CD4-positive, alpha-beta T cell (primary cell): ENCODE measurements around the gene CACNA2D3. TPM values are rescaled to one million over a fixed set of nuclear protein-coding genes. Genes with fewer than 3 reads are reported as not detected.

Experiments used
- ATAC-seq: fragments of 200-7000 bp; cut with Tn5 transposase; one replicate; pipeline ENCODE4 v1.10.0; 2022; ENCODE audit warnings: mild to moderate bottlenecking; ENCODE audit not compliant: poor library complexity
- CTCF ChIA-PET: fragments of 350-600 bp; sonication (Branson Sonifier 250); formaldehyde crosslinking; loops from one replicate; lab custom pipeline; 2021; ENCODE audit warnings: antibody characterized with exemption, inconsistent platforms; lab: Charles Lee
- POLR2A ChIA-PET: fragments of 350-600 bp; sonication (Branson Sonifier 250); formaldehyde crosslinking; loops from one replicate; lab custom pipeline; 2021; ENCODE audit warnings: antibody characterized with exemption, inconsistent platforms; lab: Charles Lee
- DNase-seq, 14 experiments: peaks; one replicate each; pipeline ENCODE4 v3.0.0-alpha.2; 2013 to 2020; ENCODE audit warnings: mixed read lengths in 2 of 14
- H3K27ac ChIP-seq, 2 donors: one replicate each; pipeline versions ENCODE4 v1.5.1 to v1.7.0; 2013; ENCODE audit warnings: low read length in 2 of 2, low read depth in 1 of 2, mild to moderate bottlenecking in 1 of 2
- H3K27me3 ChIP-seq, 2 experiments: 1 replicate in 1 of 2; 2 replicates in 1 of 2; pipeline versions ENCODE4 v1.6.1 to v1.7.0; 2013; ENCODE audit warnings: low read length in 2 of 2, control low read depth in 1 of 2, mild to moderate bottlenecking in 1 of 2, moderate library complexity in 1 of 2; ENCODE audit not compliant: insufficient read depth in 2 of 2, control insufficient read depth in 1 of 2
- H3K36me3 ChIP-seq: one replicate; pipeline ENCODE4 v1.6.1; 2013; ENCODE audit warnings: low read length, control low read depth; ENCODE audit not compliant: insufficient read depth
- H3K4me1 ChIP-seq: one replicate; pipeline ENCODE4 v1.6.1; 2013; ENCODE audit warnings: low read length, control low read depth; ENCODE audit not compliant: insufficient read depth
- H3K4me3 ChIP-seq: one replicate; pipeline ENCODE4 v1.5.1; 2013; ENCODE audit warnings: mild to moderate bottlenecking, low read length, moderate library complexity
- H3K9me3 ChIP-seq, 2 experiments: 1 replicate in 1 of 2; 2 replicates in 1 of 2; pipeline versions ENCODE4 v1.6.1 to v1.7.0; 2013; ENCODE audit warnings: low read length in 2 of 2, mild to moderate bottlenecking in 2 of 2, control low read depth in 1 of 2, moderate library complexity in 1 of 2; ENCODE audit not compliant: control insufficient read depth in 1 of 2, insufficient read depth in 1 of 2
- H3K27ac Mint-ChIP-seq: one replicate; pipeline ENCODE4 v1.8.0; 2020; ENCODE audit warnings: mixed read lengths
- H3K27me3 Mint-ChIP-seq: one replicate; pipeline ENCODE4 v1.8.0; 2021; ENCODE audit warnings: mixed read lengths
- H3K36me3 Mint-ChIP-seq: one replicate; pipeline ENCODE4 v1.8.0; 2021; ENCODE audit warnings: low read depth, mixed read lengths
- H3K4me1 Mint-ChIP-seq: one replicate; pipeline ENCODE4 v1.8.0; 2021; ENCODE audit warnings: low read depth, mixed read lengths
- H3K4me3 Mint-ChIP-seq: one replicate; pipeline ENCODE4 v1.8.0; 2020; ENCODE audit warnings: mild to moderate bottlenecking, mixed read lengths
- H3K9me3 Mint-ChIP-seq: one replicate; pipeline ENCODE4 v1.8.0; 2020; ENCODE audit warnings: mixed read lengths
- intact Hi-C, 2 experiments: fragments of 100-400 bp; cut with DNase I in 1 of 2; cut with micrococcal nuclease in 1 of 2; formaldehyde crosslinking; loops; one replicate each; pipeline versions ENCODE4 v1.15.1 to v1.9.0; 2023 to 2025; cut with DNase I, micrococcal nuclease
- total RNA-seq, 174 experiments: library from RNA in 2 of 174; stranded (reverse) in 2 of 174; gene quantifications; one replicate each; pipeline ENCODE4 v1.2.3 and lab custom pipeline; 2021 to 2026
- TF ChIP-seq, protein P1 (sequence below): fragments of 200-600 bp; IDR thresholded peaks from one replicate; pipeline ENCODE4 v1.8.0; 2022; ENCODE audit warnings: antibody characterized with exemption, mild to moderate bottlenecking

The CACNA2D3 gene
- total RNA-seq, 2 experiments from 2014 or later, result 0.08 TPM; not detected in 1

GRCh38 chr3:54212723-54213122 lies 90.4 kb downstream of the CACNA2D3 start:
- no peaks in the 10 kb centered on the region for H3K4me1 Mint-ChIP-seq
- POLR2A ChIA-PET, result no interaction called here
- H3K27me3 Mint-ChIP-seq, result no peaks in the 10 kb centered on the region
- H3K4me3 Mint-ChIP-seq, result no peak overlapping the region
- peaks cover 13% of the 10 kb centered on the region for H3K9me3 Mint-ChIP-seq
- intact Hi-C loops, result no loop called here
- H3K36me3 ChIP-seq, result no peaks in the 10 kb centered on the region
- H3K4me1 ChIP-seq, result no peaks in the 10 kb centered on the region
- CTCF ChIA-PET, result no interaction called here
- H3K27ac ChIP-seq, result no peak overlapping the region
- no peak for ATAC-seq
- no peaks in the 10 kb centered on the region for H3K36me3 Mint-ChIP-seq
- TF ChIP-seq, protein P1, sequence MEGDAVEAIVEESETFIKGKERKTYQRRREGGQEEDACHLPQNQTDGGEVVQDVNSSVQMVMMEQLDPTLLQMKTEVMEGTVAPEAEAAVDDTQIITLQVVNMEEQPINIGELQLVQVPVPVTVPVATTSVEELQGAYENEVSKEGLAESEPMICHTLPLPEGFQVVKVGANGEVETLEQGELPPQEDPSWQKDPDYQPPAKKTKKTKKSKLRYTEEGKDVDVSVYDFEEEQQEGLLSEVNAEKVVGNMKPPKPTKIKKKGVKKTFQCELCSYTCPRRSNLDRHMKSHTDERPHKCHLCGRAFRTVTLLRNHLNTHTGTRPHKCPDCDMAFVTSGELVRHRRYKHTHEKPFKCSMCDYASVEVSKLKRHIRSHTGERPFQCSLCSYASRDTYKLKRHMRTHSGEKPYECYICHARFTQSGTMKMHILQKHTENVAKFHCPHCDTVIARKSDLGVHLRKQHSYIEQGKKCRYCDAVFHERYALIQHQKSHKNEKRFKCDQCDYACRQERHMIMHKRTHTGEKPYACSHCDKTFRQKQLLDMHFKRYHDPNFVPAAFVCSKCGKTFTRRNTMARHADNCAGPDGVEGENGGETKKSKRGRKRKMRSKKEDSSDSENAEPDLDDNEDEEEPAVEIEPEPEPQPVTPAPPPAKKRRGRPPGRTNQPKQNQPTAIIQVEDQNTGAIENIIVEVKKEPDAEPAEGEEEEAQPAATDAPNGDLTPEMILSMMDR, result no peak
- DNase-seq, result no peak
- H3K4me3 ChIP-seq, result no peak overlapping the region
- H3K27ac Mint-ChIP-seq, result no peak overlapping the region
- H3K27me3 ChIP-seq, result no peaks in the 10 kb centered on the region
- H3K9me3 ChIP-seq, result peaks cover 0 to 6% of the 10 kb centered on the region in 2 experiments

- DNase-seq (no peak), ATAC-seq (no peak)
- Histone ChIP-seq H3K4me1 (no peaks in the 10 kb centered on the region), H3K4me3 (no peak overlapping the region), H3K27me3 (no peaks in the 10 kb centered on the region), H3K9me3 (peaks cover 0 to 9% of the 10 kb centered on the region in 2 experiments), H3K27ac (no peak overlapping the region), H3K36me3 (no peaks in the 10 kb centered on the region)
- no peaks in the 10 kb centered on the region for H3K36me3 Mint-ChIP-seq
- ChIA-PET CTCF (no interaction called here), POLR2A (no interaction called here)
- H3K27ac Mint-ChIP-seq, result no peak overlapping the region
- no peak overlapping the region for H3K4me3 Mint-ChIP-seq
- peaks cover 10% of the 10 kb centered on the region for H3K9me3 Mint-ChIP-seq
- intact Hi-C loops, result no loop called here
- no peaks in the 10 kb centered on the region for H3K4me1 Mint-ChIP-seq
- TF ChIP-seq, protein P1, result no peak
- no peaks in the 10 kb centered on the region for H3K27me3 Mint-ChIP-seq
Observed at GRCh38 chr3:54213907-54214306, 91.6 kb downstream of the CACNA2D3 start.

GRCh38 chr3:54214845-54215244 lies 92.5 kb downstream of the CACNA2D3 start:
- Histone ChIP-seq H3K4me3 (no peak overlapping the region), H3K27me3 (no peaks in the 10 kb centered on the region), H3K9me3 (peaks cover 0 to 9% of the 10 kb centered on the region in 2 experiments), H3K36me3 (no peaks in the 10 kb centered on the region), H3K4me1 (no peaks in the 10 kb centered on the region), H3K27ac (no peak overlapping the region)
- no peak for ATAC-seq
- Mint-ChIP-seq H3K4me3 (no peak overlapping the region), H3K36me3 (no peaks in the 10 kb centered on the region), H3K27ac (no peak overlapping the region), H3K27me3 (no peaks in the 10 kb centered on the region), H3K4me1 (no peaks in the 10 kb centered on the region), H3K9me3 (peaks cover 7% of the 10 kb centered on the region)
- TF ChIP-seq, protein P1, result no peak
- no peak for DNase-seq
- intact Hi-C loops, result no loop called here
- ChIA-PET POLR2A (no interaction called here), CTCF (no interaction called here)
